Hematopoietic multipotent progenitor cell treated with erythropoietin and hydrocortisone succinate and interleukin-3 and kit ligand, for 4 days (in vitro differentiated cells): Measurements from ENCODE around the gene CAVIN2.
A peak's percentile ranks its signal among the peaks of the same experiment; 100 is the strongest.

Experiments
- DNase-seq: peaks from one replicate; pipeline ENCODE4 v3.0.0-alpha.2; 2015

Gene CAVIN2

GRCh38 chr2:191864628-191865374, 17.9 kb upstream of the CAVIN2 start:
- no peak for DNase-seq

- DNase-seq = no peak
Measured at GRCh38 chr2:191863988-191864387, 17.1 kb upstream of the CAVIN2 start.

- no peak for DNase-seq
Measured at GRCh38 chr2:191862156-191862775, 15.4 kb upstream of the CAVIN2 start.

- DNase-seq = no peak
Measured at GRCh38 chr2:191860760-191861466, 14.0 kb upstream of the CAVIN2 start.

- peak; percentile 10 for DNase-seq
Measured at GRCh38 chr2:191859681-191860080, 12.8 kb upstream of the CAVIN2 start.

- DNase-seq = no peak
Measured at GRCh38 chr2:191857886-191858285, 11.0 kb upstream of the CAVIN2 start.

GRCh38 chr2:191857259-191857805, 10.4 kb upstream of the CAVIN2 start:
- no peak for DNase-seq

GRCh38 chr2:191856111-191856876, 9.4 kb upstream of the CAVIN2 start:
- DNase-seq = no peak

GRCh38 chr2:191855382-191855781, 8.5 kb upstream of the CAVIN2 start:
- no peak for DNase-seq

GRCh38 chr2:191854382-191855372, 7.8 kb upstream of the CAVIN2 start:
- no peak for DNase-seq

- DNase-seq = no peak
Measured at GRCh38 chr2:191853843-191854242, 7.0 kb upstream of the CAVIN2 start.

GRCh38 chr2:191851158-191851557, 4.3 kb upstream of the CAVIN2 start:
- peak; percentile 49 for DNase-seq

GRCh38 chr2:191848771-191849767, 2.2 kb upstream of the CAVIN2 start:
- DNase-seq = no peak

- DNase-seq = no peak
Measured at GRCh38 chr2:191847764-191848163, 876 bp upstream of the CAVIN2 start.

GRCh38 chr2:191845876-191846514, 893 bp downstream of the CAVIN2 start:
- peak; percentile 53 for DNase-seq

GRCh38 chr2:191845248-191845715, 1.6 kb downstream of the CAVIN2 start:
- DNase-seq = peak; percentile 72

GRCh38 chr2:191844706-191845105, 2.2 kb downstream of the CAVIN2 start:
- DNase-seq = no peak

GRCh38 chr2:191840921-191841320, 6.0 kb downstream of the CAVIN2 start:
- DNase-seq = no peak
